ENCODE results near the gene CCDC124. TPM values are rescaled to one million over a fixed set of nuclear protein-coding genes. Genes with fewer than 3 reads are reported as not detected.

CCDC124 gene
- total and polyA plus RNA-seq, 2 experiments from 2014 or later: 19.4 to 97.7 TPM

DNA sequence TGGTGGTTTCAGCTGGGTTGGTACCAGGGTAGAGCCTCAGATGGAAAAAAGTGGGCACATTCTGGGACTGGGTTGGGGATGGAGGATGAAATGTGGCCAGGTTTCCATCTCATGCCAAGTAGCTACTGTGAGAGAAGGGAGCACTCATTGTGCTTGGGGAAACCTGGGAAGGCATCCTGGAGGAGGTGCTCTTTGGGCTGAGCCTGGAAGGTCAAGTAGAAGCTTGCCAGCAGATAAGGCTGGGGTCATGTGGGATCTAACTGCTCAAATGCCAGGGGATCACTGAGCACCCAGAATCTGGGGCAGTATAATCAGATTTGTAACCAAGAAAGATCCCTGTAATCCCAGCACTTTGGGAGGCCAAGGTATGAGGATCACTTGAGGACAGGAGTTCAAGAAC is 25.1 kb downstream of the CCDC124 start:
- Histone ChIP-seq H4K20me1 (ENCODE audit: insufficient read depth, poor library complexity, severe bottlenecking) (no peaks in the 10 kb centered on the region), H3K4me3 (no peak overlapping the region), H3K27me3 (peaks cover 13% of the 10 kb centered on the region), H3K27ac (no peak overlapping the region), H3K9me3 (ENCODE audit: low read depth) (no peaks in the 10 kb centered on the region), H3K79me2 (no peaks in the 10 kb centered on the region), H3K4me2 (no peak overlapping the region), H2AFZ (no peak overlapping the region), H3K36me3 (replicated peaks; ENCODE audit: insufficient read depth, low read depth) (no peaks in the 10 kb centered on the region), H3K9me2 (replicated peaks; ENCODE audit: insufficient read depth) (no peaks in the 10 kb centered on the region), H3K4me1 (ENCODE audit: insufficient read depth) (peaks cover under 1% of the 10 kb centered on the region)
- DNase-seq (ENCODE audit: low spot score): no peak
- TF ChIP-seq EZH2phosphoT487 (IDR thresholded peaks at IDR 0.05; ENCODE audit: low read depth, severe bottlenecking, unreplicated experiment): no peak
- no peak for TF ChIP-seq CTCF (IDR thresholded peaks at IDR 0.05; ENCODE audit: poor library complexity)
- no peak for TF ChIP-seq EZH2 (IDR thresholded peaks at IDR 0.05; ENCODE audit: borderline replicate concordance)

DNA sequence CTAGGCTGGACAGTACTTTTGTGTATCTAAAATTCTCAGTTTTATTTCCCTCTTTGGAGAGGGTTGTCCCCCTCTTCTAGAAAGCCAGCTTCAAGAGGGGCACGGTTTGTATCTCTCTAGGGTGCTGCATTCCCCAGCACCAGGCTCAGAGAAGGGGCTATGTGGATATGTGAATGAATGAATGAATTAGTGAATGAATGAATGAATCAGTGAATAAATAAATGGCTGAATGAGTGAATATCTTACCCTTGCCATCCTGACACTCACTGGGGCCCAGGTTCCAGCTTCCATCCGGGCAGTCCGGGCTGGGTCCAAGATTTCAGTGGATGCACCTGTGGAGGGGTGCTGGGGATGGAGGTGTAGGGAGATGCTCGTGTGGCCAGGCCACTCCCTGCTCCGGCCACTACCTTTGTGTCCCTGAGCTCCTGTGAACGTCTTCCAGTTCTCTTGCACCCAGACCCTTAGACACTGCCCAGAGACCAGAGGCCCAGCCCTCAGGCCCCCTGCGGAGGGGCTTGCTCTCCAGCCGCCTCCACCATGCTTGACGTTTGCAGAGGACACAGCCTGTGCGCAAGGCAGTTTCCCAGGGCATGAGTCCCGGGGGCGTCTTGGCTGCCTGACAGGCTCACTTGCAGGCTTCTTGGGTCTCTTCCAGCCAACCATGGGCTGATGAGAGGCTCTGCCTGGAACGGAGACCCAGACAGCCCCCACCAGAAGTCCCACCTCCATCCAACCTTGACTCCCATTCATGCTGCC is 31.3 kb downstream of the CCDC124 start:
- no peaks in the 10 kb centered on the region for H3K9me3 ChIP-seq (ENCODE audit: low read depth)
- H3K27ac ChIP-seq: no peak overlapping the region
- no peak overlapping the region for H2AFZ ChIP-seq
- 85% methylated on average over 13 of the region's 13 CpGs for WGBS (ENCODE audit: low lambda C conversion rate, missing lambda C conversion rate)
- DNase-seq (ENCODE audit: low spot score): no peak
- H3K79me2 ChIP-seq: no peaks in the 10 kb centered on the region
- H3K27me3 ChIP-seq: peaks cover 12% of the 10 kb centered on the region
- TF ChIP-seq EZH2 (IDR thresholded peaks at IDR 0.05; ENCODE audit: borderline replicate concordance): no peak
- TF ChIP-seq EZH2phosphoT487 (IDR thresholded peaks at IDR 0.05; ENCODE audit: low read depth, severe bottlenecking, unreplicated experiment): no peak
- TF ChIP-seq CTCF (IDR thresholded peaks at IDR 0.05; ENCODE audit: poor library complexity): no peak
- no peaks in the 10 kb centered on the region for H4K20me1 ChIP-seq (ENCODE audit: insufficient read depth, poor library complexity, severe bottlenecking)
- no peak overlapping the region for H3K4me3 ChIP-seq
- H3K4me2 ChIP-seq: no peak overlapping the region
- no peaks in the 10 kb centered on the region for H3K36me3 ChIP-seq (replicated peaks; ENCODE audit: insufficient read depth, low read depth)
- H3K4me1 ChIP-seq (ENCODE audit: insufficient read depth): peaks cover 5% of the 10 kb centered on the region
- no peaks in the 10 kb centered on the region for H3K9me2 ChIP-seq (replicated peaks; ENCODE audit: insufficient read depth)

- 66% methylated on average over 11 of the region's 11 CpGs for WGBS (ENCODE audit: low lambda C conversion rate, missing lambda C conversion rate)
- Histone ChIP-seq H3K4me3 (no peak overlapping the region), H4K20me1 (ENCODE audit: insufficient read depth, poor library complexity, severe bottlenecking) (no peaks in the 10 kb centered on the region), H2AFZ (no peak overlapping the region), H3K4me1 (ENCODE audit: insufficient read depth) (peaks cover 5% of the 10 kb centered on the region), H3K27me3 (peaks cover 12% of the 10 kb centered on the region), H3K36me3 (replicated peaks; ENCODE audit: insufficient read depth, low read depth) (no peaks in the 10 kb centered on the region), H3K9me3 (ENCODE audit: low read depth) (no peaks in the 10 kb centered on the region), H3K4me2 (no peak overlapping the region), H3K9me2 (replicated peaks; ENCODE audit: insufficient read depth) (no peaks in the 10 kb centered on the region), H3K27ac (peak overlapping the region; percentile 74), H3K79me2 (no peaks in the 10 kb centered on the region)
- no peak for TF ChIP-seq CTCF (IDR thresholded peaks at IDR 0.05; ENCODE audit: poor library complexity)
- no peak for TF ChIP-seq EZH2phosphoT487 (IDR thresholded peaks at IDR 0.05; ENCODE audit: low read depth, severe bottlenecking, unreplicated experiment)
- TF ChIP-seq EZH2 (IDR thresholded peaks at IDR 0.05; ENCODE audit: borderline replicate concordance): no peak
- DNase-seq (ENCODE audit: low spot score): peak; percentile 80
Observed at GRCh38 chr19:17965370-17966128, 32.7 kb downstream of the CCDC124 start.
